HG03045 (cell line): ENCODE measurements around the gene AKT2.

Experiments
- ATAC-seq: cut with Tn5 transposase; IDR thresholded peaks from one replicate; pipeline ENCODE4 v1.9.1; 2021; ENCODE audit warnings: mild to moderate bottlenecking, moderate library complexity; ENCODE audit not compliant: unreplicated experiment

AKT2 gene

DNA sequence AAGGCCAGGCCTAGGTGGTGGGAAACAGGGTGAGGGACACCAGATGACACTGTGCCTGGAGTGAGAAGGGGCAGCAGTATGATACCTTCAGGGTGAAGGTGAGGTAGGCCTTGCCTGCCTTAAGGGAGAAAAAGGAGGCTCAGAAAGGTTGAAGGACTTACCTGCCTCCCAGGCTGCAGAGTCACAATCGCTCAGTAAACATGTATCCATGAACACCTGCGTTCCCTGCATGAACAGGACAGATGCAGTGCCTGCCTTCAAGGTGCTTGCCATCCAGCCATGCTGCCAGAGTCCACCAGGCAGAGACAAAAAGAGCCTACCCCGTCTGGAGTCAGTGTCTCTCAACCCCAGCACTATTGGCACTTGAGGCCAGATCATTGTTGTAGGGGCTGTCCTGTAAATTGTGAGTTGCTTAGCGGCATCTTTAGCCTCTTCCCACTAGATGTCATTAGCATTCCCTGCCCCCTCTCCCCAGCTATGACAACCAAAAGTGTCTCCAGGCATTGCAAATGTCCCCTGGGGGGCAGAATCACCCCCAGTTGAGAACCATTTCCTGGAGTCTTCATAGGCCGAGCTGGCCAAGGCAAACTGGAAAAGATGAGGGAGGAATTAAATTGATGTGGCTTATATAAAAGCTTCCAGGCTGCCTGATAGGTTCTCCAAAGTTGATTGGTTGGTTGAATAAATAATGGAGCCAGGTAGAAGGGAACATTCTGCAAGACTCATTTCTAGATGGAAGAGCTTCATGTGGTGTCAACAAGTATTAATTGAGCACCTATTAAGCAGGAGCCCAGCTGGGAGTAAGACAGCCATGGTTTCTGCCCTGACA lies 92.2 kb downstream of the AKT2 start:
- no peak for ATAC-seq

DNA sequence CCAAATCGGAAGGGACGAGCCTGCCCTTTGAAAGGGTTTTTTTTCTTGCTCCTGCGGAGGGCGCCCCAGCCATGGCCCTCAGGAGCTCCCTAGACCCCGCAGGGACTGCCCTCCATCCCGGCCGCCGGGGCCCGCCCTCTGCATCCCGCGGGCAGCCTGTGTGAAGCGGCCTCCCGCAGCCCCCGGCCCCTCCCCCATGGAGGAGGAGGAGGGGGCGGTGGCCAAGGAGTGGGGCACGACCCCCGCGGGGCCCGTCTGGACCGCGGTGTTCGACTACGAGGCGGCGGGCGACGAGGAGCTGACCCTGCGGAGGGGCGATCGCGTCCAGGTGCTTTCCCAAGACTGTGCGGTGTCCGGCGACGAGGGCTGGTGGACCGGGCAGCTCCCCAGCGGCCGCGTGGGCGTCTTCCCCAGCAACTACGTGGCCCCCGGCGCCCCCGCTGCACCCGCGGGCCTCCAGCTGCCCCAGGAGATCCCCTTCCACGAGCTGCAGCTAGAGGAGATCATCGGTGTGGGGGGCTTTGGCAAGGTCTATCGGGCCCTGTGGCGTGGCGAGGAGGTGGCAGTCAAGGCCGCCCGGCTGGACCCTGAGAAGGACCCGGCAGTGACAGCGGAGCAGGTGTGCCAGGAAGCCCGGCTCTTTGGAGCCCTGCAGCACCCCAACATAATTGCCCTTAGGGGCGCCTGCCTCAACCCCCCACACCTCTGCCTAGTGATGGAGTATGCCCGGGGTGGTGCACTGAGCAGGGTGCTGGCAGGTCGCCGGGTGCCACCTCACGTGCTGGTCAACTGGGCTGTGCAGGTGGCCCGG lies 93.1 kb downstream of the AKT2 start:
- peak; percentile 11 for ATAC-seq

DNA sequence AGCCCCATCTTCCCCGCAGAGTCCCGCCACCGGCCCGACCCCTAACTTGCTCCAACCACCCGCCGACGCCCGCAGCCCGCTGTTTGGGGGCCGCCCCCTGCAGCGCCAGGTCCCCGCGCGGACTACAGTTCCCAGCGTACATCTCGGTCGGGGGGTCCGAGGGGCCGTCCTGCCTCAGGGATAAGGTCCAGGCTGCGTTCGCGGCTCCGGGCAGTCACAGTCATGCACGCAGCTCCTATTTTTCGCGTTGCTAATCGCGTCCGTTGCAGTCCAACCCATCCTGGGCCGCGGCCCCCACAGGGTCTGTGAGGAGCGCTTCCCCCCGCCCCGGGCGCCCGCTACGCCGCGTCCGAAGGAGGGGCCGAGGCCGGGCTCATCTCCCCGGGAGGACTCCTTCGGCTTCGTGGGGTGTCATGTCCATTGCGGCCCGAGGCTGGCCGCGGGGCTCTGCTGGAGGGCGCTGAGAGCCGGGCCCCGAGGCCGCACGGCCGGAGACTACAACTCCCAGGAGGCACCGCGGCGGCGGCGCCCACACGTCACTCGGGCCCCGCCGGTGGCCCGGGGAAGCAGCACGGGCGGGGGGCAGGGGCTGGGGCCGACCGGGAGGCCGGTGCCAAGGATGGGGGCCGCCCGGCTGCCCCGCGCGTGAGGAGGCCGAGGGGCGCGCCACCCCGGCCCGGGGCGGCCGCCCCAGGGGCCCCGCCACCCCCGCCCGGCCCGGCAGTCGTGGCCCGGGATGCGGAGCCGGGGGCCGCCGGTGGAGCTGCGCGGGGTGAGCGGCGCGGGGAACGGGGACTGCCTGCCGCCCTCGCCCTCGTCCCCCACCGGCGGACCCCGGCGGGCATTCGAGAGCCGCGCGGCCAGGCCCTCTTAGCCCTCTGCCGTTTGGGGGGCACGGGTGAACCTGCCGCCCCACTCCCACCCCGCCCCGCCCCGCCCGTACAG lies 94.0 kb downstream of the AKT2 start, which contains the start of gene MAP3K10:
MAP3K10 (plus strand) TSS at position 536 of the 945 bp plus-strand sequence. CDS start 606 bp downstream, outside the sequence.
- peak; percentile 76 for ATAC-seq

DNA sequence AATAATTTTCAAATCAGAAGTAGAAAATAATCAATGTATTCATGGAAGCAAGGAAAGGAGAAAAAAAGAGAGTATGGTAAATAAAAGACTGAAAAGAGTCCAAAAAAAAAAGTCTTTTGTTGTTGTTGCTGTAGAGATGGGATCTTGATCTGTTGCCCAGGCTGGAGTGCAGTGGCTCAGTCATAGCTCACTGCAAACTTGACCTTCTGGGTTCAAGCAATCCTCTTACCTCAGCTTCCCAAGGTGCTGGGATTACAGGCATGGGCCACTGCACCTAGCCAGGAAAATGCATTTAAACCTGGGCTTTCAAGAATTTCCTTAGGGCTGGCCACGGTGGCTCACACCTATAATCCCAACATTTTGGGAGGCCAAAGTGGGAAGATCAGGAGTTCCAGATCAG lies 100.9 kb downstream of the AKT2 start:
- ATAC-seq: no peak
